HG02798 (cell line): ENCODE data around the gene MCCC2.
"Not testable (repeated sequence)": the region's sequence is repeated elsewhere in the genome, so short reads cannot be mapped to it uniquely, and the experiment has no call there.

ENCODE experiments used
- ATAC-seq: cut with Tn5 transposase; IDR thresholded peaks from one replicate; pipeline ENCODE4 v1.9.1; 2021; ENCODE audit warnings: mild to moderate bottlenecking; ENCODE audit not compliant: unreplicated experiment, poor library complexity

The MCCC2 gene

DNA sequence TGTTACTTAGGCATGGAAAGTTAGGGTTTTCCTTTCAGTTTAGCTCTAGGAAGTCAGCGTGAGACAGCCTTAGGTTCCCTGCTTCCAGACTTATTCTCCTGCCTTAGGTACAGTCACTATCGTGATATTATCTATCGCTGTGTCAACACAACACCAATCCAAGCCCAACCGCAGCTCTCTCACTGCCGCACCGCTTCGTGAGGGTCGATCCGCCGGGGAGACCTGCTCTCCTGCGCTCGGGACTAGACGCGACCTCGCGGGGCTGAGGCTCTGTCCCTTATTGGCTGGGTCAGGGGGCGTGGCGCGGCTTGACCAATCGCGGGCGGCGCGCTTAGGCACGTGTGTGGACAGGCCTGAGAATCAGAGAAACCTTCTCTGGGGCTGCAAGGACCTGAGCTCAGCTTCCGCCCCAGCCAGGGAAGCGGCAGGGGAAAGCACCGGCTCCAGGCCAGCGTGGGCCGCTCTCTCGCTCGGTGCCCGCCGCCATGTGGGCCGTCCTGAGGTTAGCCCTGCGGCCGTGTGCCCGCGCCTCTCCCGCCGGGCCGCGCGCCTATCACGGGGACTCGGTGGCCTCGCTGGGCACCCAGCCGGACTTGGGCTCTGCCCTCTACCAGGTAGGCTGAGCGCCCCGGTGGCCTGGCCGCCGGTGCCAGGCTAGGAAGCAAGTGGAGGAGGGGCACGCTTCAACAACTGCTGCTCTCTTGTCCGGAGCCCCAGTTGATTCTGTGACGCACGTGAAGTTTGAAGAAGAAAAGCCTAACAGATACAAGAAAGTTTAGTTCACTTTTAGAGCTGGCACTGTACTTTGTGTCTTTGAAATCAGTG lies at the start of gene MCCC2:
Gene MCCC2 (plus strand): TSS at position 400 of the 825 bp plus-strand sequence. CDS start 86 bp downstream, at position 486.
- peak; percentile 98 for ATAC-seq

DNA sequence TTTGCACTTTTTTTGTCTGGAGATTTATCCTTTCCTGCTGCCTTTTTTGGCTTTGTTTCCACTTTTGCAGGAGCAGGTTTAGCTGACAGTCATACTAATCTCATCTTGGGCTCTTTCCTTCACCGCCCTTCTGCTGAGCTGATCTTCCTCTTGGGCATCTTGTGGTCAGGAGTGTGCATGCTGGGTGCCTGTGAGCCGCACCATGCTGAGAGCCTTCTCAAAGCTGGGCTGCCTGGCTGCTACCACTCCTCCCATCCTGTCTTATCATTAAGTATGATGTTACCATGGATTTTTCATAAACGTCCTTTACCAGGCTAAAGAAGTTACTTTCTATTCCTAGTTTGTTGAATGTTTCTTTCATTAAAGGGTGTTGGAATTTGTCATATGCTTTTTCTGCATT lies 49.5 kb upstream of the MCCC2 start:
- no peak for ATAC-seq

DNA sequence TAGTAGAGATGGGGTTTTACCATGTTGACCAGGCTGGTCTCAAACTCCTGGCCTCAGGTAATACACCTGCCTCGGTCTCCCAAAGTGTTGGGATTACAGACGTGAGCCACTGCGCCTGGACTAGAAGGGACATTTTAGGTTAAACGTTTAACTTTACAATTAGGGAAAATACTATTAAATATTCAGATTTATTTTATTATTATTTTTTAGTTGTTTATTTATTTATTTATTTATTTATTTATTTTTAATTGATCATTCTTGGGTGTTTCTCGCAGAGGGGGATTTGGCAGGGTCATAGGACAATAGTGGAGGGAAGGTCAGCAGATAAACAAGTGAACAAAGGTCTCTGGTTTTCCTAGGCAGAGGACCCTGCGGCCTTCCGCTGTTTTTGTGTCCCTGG lies 36.3 kb upstream of the MCCC2 start:
- ATAC-seq: not testable (repeated sequence)

DNA sequence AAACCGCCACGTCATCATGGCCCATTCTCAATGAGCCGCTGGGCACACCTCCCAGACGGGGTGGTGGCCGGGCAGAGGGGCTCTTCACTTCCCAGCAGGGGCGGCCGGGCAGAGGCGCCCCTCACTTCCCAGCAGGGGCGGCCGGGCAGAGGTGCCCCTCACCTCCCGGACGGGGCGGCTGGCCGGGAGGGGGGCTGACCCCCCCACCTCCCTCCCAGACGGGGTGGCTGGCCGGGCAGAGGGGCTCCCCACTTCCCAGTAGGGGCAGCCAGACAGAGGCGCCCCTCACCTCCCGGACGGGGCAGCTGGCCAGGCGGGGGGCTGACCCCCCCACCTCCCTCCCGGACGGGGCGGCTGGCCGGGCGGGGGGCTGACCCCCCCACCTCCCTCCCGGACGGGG lies 35.6 kb upstream of the MCCC2 start:
- not testable (repeated sequence) for ATAC-seq

DNA sequence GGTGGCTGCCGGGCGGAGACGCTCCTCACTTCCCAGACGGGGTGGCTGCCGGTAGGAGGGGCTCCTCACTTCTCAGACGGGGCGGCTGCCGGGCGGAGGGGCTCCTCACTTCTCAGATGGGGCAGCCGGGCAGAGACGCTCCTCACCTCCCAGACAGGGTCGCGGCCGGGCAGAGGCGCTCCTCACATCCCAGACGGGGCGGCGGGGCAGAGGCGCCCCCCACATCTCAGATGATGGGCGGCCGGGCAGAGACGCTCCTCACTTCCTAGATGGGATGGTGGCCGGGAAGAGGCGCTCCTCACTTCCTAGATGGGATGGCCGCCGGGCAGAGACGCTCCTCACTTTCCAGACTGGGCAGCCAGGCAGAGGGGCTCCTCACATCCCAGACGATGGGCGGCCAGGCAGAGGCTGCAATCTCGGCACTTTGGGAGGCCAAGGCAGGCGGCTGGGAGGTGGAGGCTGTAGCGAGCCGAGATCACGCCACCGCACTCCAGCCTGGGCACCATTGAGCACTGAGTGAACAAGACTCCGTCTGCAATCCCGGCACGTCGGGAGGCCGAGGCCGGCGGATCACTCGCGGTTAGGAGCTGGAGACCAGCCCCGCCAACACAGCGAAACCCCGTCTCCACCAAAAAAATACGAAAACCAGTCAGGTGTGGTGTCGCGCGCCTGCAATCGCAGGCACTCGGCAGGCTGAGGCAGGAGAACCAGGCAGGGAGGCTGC lies 35.0 kb upstream of the MCCC2 start:
- not testable (repeated sequence) for ATAC-seq

DNA sequence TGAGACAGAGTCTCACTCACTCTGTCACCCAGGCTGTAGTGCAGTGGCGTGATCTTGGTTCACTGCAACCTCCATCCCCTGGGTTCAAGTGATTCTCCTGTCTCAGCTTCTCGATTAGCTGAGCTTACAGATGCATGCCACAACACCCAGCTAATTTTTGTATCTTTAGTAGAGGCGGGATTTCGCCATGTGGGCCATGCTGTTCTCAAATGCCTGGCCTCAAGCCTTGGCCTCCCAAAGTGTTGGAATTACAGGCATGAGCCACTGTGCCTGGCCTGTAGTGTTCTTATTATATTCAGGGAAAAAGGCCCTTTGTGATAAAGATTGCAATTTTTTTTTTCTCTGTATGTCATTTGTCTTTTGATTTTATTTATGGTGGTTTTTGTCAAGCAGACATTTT lies 24.0 kb upstream of the MCCC2 start:
- no peak for ATAC-seq

DNA sequence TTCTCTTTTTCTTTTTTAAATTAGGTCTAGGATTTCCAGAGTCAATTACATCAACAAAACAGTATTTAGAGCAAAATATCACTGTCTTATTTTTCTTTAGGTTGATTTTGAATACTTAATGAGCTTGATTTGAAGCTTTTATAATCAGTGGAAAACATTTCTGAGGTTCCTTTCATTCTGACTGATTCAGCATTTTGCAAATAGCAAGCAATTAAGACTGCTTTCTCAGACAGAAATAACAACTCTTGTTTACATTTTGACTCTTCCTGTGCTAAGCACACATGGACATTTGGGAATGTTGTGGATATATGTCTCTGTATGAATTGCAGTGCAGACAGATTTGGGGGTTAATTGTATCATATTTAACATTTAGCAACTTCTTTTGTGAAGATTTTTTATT lies 22.2 kb upstream of the MCCC2 start:
- no peak for ATAC-seq

DNA sequence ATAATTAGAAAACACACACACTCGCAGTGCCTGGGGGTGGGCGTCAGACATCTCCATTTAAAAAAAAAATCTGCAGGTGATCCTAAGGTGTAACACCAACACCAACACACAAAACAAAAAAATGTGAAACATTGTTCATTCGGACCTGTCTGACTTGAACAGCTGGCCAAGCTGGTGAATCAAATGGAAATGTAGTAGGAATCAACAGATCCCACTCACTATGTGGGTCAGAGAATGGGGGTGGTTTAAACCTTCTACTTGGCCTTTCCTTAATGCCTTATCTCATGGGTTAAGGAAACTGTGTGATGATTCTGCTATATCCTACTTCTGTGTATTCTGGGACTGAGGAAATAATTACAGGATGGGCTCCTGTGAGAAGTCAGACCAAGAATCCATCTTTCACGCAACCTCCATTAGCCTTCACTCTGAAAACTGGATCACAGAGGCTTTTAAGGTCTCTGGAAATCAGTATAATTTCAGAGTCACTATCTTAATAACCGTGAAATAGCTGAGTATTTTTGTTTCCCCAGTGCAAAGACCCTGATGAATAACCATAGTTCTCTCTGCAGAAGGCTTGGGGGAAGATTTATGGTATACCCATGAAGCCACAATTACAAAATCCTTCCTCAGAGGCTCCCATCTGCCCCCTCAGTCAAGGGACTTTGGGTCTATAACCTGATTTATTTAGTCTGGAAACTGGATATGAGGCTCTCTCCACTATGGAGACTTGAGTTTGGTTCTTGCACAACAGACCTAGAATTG lies 17.2 kb upstream of the MCCC2 start:
- ATAC-seq: no peak

DNA sequence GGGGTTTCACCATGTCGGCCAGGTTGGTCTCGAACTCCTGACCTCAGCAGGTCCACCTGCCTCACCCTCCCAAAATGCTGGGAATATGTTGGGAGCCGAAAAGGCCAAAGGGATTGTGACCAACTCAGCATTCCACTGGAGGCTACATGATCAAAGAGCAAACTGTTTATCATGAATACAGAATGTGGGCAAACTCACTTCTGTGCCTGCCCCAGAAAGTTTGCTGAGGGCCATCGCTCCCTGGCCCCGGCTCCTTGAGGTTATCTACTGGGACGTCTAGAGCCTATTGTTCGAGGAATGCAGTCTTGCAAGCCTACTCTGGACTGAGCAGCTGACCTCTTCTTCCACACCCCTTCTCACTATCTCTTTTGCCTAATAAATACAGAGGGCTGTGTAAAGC lies 15.3 kb upstream of the MCCC2 start:
- not testable (repeated sequence) for ATAC-seq

DNA sequence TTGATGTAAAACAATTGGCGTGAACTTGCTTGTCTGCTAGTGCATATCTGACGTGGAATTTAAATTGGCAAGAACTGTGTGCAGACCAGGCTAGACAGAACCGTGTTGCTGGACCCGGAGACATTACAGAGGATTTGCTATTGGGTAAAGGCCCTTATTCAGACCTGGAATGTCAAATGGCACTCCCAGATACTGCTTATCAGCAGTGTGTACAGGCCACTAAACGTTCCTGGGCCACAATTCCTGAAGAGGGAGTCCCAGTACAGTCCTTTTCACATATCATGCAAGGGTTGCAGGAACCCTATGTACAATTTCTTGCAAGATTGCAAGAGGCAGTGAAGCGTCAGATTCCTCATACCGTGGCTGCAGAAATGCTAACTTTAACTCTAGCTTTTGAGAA lies 13.5 kb upstream of the MCCC2 start:
- no peak for ATAC-seq

DNA sequence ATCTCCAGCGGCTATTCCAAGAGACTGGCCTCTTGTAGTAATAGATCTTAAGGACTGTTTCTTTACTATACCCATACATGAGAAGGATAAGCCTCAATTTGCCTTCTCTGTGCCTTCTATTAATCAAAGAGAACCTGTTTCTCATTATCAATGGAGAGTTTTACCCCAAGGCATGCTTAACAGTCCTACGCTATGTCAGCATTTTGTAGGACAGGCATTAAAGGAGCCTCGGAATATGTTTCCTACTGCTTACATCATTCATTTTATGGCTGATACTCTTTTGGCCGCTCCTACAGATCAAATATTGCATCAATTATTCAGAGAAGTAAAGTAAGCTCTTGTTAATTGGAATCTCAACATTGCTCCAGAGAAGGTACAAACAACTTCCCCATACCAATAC lies 11.6 kb upstream of the MCCC2 start:
- not testable (repeated sequence) for ATAC-seq

DNA sequence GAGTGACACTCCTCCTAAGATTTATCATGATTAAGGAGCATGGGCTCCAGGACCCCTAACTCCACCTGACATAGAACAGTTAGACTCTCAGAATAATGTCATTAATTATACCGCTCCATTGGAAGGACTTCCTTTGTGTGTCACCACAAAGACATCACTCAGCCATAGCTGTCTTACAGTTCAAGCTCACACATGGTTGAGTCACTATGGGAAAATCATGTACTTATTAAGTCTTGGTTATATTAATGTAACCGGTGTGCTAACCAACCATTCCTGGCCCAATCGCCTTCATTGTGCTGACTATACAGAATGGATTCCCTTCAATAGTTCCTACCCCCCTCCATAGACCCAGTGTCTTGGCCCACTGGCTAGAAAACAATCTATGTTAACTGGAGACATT lies 10.9 kb upstream of the MCCC2 start:
- ATAC-seq: no peak

DNA sequence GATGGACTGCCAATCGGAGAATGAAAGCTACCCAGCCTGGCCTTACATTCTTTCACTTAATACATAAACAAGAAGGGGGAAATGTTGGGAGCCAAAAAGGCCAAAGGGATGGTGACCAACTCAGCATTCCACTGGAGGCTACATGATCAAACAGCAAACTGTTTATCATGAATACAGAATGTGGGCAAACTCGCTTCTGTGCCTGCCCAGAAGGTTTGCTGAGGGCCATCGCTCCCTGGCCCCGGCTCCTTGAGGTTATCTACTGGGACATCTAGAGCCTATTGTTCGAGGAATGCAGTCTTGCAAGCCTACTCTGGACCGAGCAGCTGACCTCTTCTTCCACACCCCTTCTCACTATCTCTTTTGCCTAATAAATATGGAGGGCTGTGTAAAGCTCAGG lies 9.3 kb upstream of the MCCC2 start:
- not testable (repeated sequence) for ATAC-seq

DNA sequence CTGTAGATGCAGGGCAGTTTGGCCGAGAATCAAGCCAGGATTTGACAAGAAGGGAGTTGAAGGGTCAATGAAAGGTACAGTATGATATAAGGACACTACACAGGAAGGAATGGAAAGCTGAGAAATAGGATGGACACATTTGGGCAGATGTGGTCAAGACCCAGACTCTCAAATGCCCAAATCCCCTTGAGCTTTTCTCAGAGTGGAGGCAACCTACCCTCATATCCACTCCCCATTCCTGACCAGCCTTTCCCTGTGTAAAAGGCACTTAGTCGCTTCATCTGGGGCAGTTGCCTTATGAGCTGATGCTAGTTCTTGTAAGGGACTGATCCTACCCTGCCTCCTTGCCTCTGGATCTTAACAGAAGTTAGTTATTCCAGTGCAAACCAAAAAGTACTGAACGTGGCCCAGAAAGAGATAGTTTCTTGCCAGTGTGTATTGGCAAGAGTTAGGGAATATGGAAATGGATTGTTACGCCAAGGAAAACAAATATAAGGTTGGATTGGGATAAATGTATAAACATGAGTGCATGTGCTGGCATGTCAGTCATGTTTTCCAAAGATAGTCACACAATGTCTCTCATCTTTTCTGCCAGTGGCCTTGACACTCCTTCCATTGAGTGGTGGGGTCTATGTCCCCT lies 4.1 kb upstream of the MCCC2 start:
- no peak for ATAC-seq

DNA sequence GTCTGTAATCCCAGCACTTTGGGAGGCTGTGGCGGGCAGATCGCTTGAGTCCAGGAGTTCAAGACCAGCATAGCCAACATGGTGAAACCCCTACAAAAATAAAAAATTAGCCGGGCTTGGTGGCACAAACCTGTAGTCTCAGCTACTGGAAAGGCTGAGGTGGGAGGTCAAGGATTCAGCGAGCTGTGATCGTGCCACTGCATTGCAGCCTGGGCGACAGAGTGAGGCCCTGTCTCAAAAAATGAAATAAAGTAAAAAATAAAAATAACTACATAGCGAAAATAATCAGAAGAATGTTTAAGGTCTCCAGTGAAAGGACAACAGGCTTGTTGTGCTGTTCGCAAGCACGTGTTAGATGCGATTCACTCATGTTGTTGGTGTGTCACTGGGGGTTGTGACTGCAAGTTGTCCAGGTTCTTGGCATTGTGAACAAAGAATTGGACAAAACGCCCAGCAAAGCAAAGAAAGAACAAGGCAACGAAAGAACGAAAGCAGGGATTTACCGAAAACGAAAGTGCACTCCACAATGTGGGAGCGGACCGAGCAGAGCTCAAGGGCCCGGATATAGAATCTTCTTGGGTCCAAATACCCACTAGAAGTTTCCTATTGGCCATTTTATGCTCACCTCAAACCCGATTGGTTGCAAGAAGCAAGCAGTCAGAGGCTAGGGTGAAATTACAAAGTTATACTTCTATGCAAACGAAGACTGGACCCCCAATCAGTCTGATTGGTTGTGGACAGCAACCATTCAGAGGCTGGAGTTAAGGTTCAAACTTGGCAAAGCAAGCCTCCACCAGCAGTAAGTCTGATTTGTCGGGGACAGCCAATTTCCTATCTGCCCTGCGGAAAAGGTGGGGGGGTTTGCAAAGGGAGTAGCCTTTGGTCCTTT lies 844 bp upstream of the MCCC2 start:
- peak; percentile 0 for ATAC-seq

DNA sequence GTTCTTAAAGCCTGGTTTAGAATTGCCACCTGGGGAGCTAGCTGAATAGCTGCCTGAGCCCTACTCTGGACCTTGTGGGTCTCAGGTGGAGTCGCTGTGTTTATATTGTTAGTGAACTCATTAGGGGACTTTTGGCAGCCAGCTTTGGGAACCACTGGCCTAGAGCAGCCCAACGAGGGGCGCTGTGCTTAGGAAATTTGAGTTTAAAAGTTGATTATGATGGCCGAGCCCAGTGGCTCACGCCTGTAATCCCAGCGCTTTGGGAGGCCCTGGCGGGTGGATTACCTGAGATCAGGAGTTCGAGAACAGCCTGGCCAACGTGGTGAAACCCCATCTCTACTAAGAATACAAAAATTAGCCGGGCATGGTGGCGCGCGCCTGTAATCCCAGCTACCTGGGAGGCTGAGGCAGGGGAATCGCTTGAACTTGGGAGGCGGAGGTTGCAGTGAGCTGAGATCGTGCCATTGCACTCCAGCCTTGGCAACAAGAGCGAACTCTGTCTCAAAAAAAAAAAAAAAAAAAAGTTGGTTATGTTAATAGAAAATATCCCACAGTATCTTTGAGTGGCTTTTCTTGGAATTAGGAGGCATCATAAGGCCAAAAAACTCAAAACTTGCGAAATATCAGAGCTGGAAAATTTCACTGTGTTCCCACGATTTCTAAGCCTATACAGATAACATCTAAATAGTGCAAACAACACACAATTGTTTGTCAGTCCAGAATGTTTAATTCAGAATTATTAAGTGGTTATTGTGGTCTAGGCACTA lies 809 bp downstream of the MCCC2 start:
- ATAC-seq: peak; percentile 6

DNA sequence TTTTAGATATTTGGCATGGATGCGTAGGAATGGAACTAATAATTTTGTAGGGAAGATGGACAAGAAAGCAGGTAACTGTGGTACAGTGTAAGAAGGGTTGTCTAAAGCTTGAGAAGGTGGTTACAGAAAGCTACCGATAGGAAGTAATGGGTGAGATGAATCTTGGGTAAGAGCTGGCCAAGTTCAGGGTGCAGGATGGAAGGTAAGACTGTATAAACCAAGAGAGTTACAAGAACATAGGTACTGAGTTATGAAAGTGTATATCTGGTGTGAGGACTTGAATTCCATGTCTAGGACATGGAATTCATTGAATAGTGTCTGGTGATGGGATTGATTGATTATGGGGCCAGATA lies 1.4 kb downstream of the MCCC2 start:
- no peak for ATAC-seq

DNA sequence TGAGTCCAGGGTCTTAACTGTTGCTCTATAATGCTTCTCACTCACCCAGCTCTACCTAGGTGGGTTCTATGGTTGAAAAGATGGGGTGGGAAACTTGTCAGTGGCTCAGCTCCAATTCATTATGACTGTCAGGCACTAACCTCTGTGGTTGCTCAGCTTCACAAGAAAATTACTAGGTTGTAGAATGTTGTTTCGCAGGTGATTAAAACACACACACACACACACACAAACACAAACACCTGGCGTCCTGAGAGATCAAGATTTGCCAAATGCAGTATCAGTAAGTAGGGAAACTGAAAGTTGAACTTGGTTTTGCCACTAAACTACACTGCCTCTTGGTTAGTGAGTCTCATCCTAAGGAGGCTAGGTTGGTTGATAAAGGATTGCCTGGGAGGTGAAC lies 2.8 kb downstream of the MCCC2 start:
- ATAC-seq: no peak

DNA sequence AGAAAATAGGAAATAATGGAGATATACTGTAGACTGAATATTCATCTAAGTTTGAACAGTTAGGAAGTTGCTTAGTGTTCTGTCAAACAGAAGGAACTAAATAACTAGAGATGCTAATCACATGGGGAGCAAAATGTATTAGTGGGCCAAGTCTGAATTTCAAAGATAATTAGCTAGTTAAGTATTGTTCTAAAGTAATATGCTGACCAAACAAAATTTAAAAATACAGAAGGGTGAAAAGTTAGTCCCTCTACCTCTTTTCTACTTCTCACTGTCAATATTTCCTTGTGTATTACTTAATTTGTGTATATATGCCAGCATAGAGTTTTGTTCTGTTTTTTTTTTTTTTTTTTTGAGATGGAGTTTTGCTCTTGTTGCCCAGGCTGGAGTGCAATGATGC lies 4.0 kb downstream of the MCCC2 start:
- ATAC-seq: no peak
